Measurements from ENCODE around the gene LRPAP1.
"Not testable (repeated sequence)": the region's sequence is repeated elsewhere in the genome, so short reads cannot be mapped to it uniquely, and the experiment has no call there.

LRPAP1 gene

DNA sequence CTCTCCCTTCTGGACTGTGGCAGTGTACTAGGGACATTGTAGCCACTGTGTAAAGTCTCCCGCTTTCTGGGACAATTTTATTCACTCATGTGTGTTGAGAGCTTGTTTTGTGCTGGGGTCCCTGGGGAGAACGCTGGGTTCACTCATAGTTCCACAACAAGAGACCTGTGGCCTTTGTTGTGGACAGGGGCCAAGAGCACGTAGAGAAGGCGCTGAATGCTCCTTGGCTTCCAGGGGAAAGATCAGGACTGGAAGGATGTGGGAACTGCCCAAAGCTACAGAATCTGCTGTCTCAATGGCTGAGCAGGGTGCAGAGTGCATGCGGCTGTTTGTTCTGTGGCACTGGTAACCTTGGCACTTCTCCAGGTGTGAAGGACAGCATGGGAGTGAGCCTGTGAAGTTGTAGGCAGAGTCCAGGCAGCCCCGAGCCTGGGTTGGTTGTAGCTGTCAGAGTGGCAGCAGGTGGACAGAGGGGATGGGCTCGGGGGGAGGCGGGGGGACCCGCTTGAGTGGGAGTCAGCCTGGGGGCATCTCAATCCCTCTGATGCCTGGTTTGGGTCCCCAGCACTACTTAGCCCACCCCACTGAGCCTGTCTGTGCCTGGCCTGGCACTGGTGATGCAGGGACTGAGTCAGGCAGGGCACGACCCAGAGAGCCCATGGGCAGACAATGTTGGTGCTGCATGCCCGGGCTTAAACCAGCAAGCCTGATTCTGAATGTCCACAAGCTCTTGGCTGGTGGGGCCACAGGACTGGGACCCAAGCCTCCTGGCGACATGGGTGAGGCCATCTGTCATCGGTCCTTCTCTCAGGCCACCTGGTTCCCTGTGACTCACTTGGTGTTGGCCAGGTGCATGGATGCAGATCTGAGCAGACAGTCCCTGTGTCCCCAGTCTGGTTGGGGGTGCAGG is 27.4 kb upstream of the LRPAP1 start:
- not testable (repeated sequence) for DNase-seq

DNA sequence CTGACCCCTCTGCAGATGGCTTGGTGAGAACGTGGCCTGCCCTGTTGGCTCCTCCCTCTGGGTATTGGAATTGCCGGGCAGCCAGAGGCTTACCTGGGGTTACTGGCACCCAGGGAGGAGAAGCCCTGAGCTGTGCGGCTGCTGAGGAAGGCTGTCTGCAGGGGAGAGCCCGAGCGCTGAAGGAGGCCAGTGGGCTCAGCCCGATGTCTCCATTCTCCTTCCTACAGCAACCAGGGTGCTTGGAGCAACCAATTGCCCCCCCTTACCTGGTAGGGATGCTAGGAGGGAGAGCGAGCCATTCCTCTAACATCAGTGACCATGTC is 26.3 kb upstream of the LRPAP1 start:
- DNase-seq = not testable (repeated sequence)

DNA sequence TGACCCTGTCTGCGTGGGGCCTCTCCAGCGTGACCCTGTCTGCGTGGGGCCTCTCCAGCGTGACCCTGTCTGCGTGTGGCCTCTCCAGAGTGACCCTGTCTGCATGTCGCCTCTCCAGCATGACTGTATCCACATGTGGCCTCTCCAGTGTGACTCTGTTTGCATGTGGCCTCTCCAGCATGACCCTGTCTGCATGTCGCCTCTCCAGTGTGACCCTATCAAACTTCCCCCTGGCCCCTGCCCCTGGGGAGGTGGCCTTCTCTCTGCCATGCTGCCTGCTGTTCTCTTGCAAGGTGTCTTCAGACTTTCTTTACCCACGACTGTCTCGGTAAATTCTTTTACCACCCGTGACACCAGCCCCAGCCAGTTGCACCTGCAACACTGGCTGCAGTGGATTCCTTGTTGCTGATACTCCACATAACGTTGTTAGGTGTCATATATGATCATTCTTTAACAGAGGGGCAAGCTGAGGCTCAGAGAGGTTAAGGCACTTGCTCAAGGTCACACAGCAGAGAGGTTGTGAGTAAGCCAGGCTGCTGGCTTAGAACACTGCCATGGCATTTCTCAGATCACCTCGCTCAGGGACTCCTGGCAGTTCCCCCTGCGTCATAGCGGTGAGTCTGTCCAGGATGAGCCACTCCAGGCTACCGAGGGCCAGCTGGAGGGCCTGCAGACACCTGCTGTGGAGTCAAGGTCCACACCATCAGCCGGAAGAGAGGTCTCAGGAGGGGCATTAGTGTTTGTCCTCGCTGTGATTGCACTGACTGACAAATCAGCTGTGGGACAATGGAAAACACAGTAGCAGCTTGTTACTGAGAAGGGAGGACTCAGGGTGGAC is 25.7 kb upstream of the LRPAP1 start:
- not testable (repeated sequence) for DNase-seq

DNA sequence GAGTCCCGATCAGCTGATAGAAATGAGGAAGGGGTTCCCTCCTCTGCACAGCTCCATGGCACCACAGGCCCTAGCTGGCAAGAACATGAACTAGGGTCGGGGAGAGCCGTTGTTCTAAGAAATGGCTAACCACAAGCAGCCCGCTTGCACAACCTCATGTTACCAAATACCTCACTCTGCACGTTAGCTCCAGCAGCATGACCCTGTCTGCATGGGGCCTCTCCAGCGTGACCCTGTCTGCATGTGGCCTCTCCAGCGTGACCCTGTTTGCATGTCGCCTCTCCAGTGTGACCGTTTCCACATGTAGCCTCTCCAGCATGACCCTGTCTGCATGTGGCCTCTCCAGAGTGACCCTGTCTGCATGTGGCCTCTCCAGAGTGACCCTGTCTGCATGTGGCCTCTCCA is 24.9 kb upstream of the LRPAP1 start:
- DNase-seq = not testable (repeated sequence)

DNA sequence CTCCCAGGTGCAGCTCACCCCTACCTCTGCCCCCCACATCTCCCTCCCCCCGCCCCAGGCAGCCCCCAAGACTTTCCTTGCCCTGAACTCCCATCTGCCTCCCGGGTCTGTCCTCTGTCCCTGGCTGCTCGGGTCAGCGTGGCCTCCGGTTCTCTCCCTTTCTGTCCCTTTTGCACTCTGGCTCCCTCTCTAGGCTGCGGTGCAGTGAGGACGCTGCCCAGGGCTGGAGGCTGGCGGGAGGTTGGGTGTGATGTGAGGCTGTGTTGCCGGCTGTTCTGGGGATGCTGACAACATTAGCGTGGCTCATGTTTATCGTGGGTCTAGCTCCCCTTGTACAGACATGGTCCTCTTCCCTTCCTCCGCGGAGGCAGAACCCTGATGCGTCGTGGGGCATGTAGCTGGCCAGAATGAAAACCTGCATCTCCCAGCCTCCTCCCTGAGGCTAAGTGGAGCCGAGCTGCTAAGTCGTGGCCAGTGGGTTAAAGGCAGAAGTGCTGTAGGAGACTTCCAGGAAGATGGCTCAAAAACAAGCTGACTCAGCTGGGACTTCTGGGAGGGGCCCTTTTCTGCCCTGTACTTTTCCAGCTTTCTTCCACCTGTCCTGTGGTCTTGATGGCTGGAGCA is 24.1 kb upstream of the LRPAP1 start:
- DNase-seq = not testable (repeated sequence)

DNA sequence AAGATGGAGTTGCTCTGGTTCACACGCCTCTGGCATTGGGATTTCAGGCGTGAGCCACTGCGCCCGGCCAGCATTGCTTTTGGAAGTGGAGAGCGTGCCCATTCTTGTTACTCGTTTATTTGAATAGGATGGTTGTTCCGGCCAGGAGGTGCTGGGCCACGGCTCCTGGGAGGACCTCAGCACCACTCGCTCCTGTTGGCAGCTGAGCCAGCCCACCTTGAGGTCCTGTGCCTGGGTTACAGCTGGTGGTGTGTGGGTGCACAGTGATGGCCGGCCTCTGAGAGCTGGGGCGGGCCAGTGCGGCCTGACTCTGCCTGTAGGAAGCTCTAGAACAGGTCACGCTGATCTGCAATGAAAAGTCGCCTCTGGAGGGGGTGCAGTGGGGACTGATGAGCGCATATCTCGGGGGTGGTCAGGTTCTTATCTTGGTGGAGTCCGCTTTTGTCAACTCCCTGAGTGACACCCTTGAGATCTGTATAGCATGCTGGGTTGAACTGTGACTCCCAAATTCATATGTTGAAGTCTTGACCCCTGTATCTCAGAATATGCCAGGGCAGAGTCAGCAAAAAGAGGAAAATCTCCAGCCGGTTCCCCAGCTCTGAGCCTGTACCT is 23.3 kb upstream of the LRPAP1 start:
- DNase-seq = not testable (repeated sequence)

DNA sequence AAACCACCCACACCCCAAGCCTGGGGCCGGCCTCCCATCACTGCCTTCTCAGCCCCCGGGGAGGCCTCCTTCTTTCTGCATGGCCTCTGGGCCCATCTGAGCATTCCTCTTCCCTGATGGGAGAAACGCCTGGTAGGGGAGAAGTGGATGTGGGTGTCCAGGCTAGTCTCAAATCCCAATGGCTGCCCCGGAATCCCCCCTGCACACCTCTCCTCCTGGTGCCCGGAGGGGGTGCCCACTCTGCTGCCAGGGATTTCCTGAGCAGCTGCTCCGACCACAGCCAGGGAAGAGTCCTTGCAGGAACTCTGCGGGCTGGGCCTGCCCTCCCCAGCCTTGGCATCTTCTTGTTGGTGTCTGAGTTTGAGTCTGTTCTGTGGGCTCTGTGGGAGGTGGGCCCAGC is 19.1 kb upstream of the LRPAP1 start:
- not testable (repeated sequence) for DNase-seq

DNA sequence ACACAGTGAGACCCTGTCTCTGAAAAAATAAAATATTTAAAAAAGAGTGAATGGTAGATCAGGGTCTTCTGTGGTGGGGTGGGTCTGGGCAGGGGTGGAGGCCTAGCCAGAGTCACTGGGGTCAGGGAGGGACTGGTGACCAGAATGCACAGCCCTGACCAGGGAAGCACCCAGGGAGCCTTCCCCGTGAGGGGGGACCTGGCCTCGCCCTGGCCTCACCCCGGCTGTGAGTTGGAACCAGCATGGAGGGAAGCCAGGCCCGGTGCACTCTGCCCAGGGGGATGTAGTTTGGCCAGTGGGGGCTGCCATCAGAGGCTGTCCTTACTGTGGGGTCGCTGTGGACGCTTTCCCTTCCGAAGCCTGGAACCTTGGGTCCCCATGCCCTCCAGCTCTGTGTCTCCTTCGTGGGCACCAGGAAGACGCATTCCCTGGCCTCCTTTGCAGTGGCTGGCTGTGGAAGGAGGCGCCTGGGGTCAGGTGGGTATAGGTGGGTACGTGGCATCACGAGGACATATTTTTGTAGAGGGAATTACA is 18.6 kb upstream of the LRPAP1 start:
- not testable (repeated sequence) for DNase-seq

DNA sequence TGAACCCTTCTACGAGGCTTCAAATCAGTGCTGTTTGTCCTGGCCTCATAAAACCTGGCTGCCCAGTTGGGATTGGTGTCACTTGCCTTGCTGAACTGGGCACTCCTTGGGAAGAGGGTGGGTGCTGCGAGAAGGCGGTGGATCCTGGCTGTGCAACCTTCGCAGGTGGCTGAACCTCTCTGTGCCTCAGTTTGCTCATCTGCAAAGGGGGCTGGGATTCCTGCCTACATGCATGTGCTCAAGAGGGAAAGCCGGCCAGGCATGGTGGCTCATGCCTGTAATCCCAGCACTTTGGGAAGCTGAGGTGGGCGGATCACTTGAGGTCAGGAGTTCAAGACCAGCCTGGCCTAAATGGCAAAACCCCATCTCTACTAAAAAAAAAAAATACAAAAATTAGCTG is 17.8 kb upstream of the LRPAP1 start:
- DNase-seq = not testable (repeated sequence)

DNA sequence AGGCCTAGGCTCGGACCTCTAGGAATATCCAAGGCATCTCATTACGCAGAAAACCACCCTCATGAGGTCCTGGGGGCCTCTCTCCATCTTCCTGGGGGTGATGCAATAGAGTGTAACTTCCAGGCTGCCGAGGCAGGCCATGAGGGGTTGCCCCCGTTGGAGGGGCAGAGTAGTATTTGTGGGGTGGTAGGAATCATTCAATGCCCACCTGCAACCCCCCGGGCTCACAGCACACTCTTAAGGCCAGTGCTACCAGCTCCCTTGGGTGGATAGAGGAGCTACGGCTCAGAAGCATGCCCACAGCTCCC is 17.4 kb upstream of the LRPAP1 start:
- DNase-seq = not testable (repeated sequence)

DNA sequence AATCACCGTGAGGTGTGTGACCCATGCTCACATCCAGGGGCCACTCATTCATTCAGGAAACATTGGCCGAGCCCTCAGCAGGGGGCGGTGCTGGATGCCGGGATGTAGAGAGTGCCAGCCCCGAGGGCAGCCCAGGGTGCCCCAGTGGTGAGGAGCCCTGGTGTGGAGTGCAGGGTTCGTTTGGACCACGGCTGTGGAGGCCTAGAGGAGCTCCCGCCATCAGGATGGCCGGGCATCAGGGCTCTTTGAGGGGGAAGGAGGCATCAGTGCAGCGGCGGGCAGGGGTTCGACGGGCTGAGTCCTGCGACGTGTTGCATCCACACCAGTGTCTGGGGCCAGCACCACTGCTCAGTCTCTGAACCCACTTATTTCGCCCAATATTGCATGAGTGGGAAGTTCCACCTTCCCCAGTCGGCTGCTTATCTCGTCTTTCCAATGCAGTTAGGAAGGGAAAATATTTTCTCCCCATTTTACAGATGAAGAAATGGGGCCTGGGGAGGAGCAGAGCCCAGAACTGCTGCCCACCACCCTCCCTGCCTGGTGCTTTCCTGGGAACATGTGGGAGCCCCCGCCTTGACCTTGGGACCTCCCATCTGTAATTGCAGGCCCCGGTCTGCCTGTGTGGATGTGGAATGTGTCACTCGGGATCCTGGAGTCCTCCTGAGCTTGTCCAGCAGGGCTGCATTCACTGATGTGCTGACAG is 16.9 kb upstream of the LRPAP1 start:
- DNase-seq = not testable (repeated sequence)

DNA sequence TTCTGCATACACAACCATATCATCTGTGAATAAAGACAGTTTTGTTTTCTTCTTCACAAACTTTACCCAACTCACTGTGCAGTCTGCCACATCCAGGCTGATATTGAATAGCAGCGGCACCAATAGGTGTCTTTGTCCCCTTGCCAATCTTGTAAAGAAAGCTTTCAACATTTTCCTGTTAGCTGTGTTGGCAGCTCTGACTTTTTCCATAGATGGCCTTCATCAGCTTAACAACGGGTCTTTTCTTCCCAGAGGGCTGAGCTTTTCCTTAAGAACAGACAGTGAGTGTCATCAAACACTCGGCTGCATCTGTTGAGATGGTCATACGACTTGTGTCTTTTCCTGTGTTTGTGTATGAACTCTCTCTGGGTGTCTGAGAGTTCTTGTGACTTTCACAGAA is 14.5 kb upstream of the LRPAP1 start:
- not testable (repeated sequence) for DNase-seq

DNA sequence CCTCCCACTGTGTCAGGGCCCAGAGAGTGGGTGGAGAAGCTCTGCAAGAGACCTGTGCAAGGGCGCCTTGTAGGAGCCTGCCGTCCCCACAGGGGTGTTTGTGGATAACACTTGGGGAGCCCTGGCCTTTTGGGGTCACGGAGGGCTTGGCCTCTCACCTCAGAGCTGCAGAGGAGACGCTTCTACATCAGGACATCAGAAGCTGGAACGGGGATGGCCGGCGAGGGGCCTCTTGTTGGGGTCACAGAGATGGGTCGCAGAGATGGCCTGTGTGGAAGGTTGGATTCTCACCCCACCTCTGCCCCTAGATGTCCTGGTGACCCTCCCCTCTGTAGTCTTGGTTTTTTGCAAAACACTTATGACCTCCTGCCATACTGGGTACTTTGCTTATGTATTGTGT is 13.1 kb upstream of the LRPAP1 start:
- DNase-seq = not testable (repeated sequence)

DNA sequence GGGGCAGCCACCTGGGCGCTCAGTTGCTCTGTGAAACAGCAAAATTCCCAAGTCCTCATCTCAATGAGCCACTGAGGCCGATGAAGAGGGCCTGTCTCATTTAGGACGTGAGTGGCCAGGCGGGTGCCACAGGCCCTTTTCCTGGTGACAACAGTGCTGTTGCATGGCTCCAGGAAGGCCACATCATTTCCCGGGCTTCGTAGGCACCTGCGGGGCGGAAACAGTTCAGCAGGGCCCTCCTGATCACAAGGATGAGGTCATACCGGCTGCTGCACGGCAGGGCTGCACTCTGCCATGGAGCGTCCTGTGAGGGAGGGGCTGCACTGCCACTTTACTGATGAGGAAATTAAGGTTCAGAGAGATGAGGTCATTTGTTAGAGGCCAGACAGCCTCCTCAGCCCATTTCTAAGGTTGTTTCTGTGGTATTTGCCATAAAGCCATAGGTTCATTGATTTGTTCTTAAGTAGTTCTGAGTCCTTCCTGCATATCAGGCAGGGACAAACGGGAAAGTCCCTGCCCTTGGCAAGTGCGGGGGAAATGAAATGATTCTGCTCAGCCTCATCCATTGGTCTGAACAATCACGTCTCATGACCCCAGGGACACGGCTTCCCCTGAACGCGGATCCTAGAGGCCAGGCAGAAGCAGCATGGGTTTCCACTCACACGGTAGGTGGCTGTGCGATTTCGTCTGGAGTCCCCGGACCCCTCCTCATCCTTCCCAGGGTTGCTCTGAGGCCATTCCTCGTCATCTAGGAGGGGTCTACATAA is 12.2 kb upstream of the LRPAP1 start:
- DNase-seq = not testable (repeated sequence)

DNA sequence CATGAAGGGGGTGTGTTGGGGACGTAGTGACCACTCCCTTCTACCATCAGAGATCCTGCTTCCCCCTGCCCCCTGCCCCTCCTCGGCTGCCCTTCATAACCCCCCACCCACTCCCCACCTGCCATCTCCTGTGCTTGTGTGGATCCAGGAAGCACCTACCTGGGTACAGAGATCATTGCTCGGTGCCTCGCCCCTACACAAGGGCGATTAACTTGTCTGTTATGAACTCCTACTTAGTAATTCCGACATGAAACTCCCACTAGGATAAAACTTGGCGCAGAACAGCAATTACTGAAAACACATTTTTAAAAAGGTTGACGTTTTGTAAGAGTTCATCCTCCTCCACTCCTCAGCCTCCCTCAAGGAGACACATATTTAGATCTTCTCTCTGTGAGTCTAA is 11.2 kb upstream of the LRPAP1 start:
- DNase-seq = not testable (repeated sequence)

DNA sequence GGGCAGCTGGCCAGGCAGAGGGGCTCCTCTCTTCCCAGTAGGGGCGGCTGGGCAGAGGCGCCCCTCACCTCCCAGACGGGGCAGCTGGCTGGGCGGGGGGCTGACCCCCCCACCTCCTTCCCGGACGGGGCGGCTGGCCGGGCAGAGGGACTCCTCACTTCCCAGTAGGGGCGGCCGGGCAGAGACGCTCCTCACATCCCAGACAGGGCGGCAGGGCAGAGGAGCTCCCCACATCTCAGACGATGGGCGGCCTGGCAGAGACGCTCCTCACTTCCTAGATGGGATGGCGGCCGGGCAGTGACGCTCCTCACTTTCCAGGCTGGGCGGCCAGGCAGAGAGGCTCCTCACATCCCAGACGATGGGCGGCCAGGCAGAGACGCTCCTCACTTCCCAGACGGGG is 6.7 kb upstream of the LRPAP1 start:
- not testable (repeated sequence) for DNase-seq

DNA sequence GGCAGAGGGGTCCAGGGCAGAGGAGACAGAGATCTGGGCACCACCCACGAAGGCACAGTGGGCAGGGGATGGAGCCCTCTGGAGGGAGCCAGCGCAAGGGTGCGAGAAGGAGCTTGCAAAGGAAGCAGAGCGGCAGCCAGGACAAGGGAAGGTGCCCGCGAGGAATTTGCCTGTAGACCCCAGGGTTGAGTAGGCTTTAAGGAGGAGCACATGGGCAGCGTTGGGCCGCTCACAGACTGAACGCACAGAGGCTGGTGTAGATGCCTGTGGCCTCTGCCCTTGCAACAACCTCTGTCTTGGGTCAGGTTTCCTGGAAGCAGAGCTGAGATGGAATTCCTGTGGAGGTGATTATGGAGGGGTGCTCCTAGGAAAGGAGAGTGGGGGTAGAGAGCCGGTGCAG is 3.6 kb upstream of the LRPAP1 start:
- not testable (repeated sequence) for DNase-seq

DNA sequence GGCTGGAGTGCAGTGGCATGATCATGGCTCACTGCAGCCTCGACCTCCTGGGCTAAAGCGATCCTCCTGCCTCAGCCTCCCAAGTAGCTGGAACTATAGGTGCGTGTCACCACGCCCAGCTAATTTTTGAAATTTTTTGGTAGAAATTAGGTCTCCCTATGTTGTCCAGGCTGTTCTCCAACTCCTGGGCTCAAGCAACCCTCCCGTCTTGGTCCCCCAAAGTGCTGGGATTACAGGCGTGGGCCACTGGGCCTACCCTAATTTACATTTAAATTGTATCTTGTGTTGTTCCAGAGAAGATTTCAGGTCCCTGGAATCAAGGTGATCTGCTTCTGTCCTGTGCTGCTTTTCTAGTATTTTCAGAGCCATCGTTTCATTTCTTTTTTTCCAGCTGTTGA is 1.2 kb upstream of the LRPAP1 start:
- DNase-seq = no peak

DNA sequence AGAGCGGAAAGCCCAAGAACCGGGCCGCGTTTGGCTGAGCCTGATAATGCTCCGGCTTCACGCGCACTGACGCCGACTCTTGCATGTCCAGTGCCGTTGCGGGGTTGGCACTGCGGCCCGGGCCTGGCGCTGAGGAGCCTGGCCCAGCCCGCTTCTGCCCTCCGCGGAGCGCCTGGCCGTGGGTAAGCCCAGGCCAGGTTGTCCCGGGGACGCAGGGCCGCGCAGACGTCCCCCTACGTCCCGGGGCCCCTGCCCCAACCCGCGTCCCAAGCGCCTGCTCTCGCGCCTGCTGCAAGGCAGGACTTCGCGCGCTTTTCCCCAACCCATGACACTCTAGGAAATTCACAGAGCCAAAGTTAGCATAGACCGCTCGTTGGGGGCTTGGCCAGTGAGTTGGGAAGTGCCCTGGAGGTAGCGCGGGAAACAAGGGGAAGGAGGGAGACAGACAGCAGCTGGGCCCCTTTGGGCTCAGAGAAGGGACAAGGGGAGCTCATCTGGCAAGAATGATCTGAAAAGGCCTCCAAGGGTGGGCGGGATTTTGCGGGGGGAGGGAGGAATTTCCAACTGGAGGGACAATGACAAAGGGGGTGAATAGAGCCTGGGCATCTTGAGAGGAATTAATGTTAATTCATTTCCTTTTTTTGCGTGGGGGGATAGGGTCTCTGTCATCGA is 665 bp upstream of the LRPAP1 start:
- no peak for DNase-seq

DNA sequence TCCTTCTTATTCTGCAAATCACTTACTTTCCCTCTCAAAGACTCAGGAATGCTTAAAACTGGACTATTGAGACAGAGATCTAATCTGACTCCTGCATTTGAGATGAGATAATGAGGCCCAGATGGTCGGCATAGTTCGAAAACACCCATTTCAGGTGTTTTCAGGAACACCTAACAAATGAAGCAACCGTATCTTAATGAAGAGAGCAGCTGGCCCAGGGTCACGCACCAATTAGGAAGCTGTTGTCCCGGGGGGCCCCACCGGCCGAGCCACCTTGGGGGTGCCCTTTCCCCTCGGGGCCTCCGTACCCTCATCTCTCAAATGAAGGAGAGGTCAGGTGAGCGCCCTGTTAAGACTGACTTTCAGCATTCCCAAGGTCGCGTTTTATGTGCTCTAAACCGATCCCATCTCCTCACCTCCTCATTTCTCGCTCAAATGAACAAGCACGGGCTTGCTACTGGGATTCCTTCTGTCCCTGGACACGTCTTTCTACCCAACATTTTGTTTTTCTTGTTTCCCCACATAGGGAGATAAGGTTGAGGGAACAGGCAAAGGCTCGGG is 824 bp downstream of the LRPAP1 start:
- no peak for DNase-seq
